K562 (cell line): Measurements from ENCODE around the gene IP6K1. TPM values are rescaled to one million over a fixed set of nuclear protein-coding genes. Genes with fewer than 3 reads are reported as not detected.

Source experiments
- ATAC-seq: fragments of 200-7000 bp; cut with Tn5 transposase; 3 replicates; pipeline ENCODE4 v1.9.1; 2020; ENCODE audit warnings: moderate library complexity
- BruUV-seq: library from RNA; stranded (reverse); fragments of 400-500 nt; replicated peaks from 2 replicates; lab custom pipeline; 2021; lab: Mats Ljungman, UMichigan
- CTCF ChIA-PET: fragments of 300-600 bp; formaldehyde crosslinking; extraction: SDS; loops from one replicate; lab custom pipeline; 2021; ENCODE audit warnings: low intra/inter-chr PET ratio; lab: Yijun Ruan, JAX
- POLR2A ChIA-PET: fragments of 300-600, 350-650 bp; sonication (Branson Sonifier 250); formaldehyde crosslinking; extraction: SDS; loops from one replicate; lab custom pipeline; 2021; ENCODE audit warnings: antibody characterized with exemption, inconsistent platforms; lab: Yijun Ruan, JAX
- DNase-seq, 4 experiments: peaks; one replicate each; pipeline versions ENCODE4 v3.0.0 to v3.0.0-alpha.2; 2011 to 2018; ENCODE audit warnings: low spot score in 3 of 4, mixed read lengths in 3 of 4; ENCODE audit errors: extremely low read depth in 1 of 4
- FAIRE-seq: peaks from 2 replicates; lab custom pipeline; 2011; peaks lifted over from hg19 to GRCh38; lab: Jason Lieb, UNC
- H2AFZ ChIP-seq: 2 replicates; pipeline ENCODE4 v1.6.0; 2011; ENCODE audit warnings: low read depth, low read length, control low read depth, inconsistent platforms
- H3K27ac ChIP-seq: fragments of 200-600 bp; 3 replicates; pipeline ENCODE4 v1.8.0; 2011; ENCODE audit warnings: low read depth, mild to moderate bottlenecking, control low read depth, inconsistent platforms, low read length, moderate library complexity, mixed read lengths; ENCODE audit errors: extremely low read depth
- H3K27me3 ChIP-seq, 2 experiments: fragments of 300-600 bp in 1 of 2; 2 replicates in 1 of 2; 3 replicates in 1 of 2; pipeline versions ENCODE4 v1.6.0 to v1.8.0; 2011; ENCODE audit warnings: inconsistent platforms in 2 of 2, low read length in 2 of 2, mild to moderate bottlenecking in 1 of 2, mixed read lengths in 1 of 2, moderate library complexity in 1 of 2; ENCODE audit not compliant: control insufficient read depth in 2 of 2, insufficient read depth in 2 of 2
- H3K36me3 ChIP-seq: fragments of 300-600 bp; 3 replicates; pipeline ENCODE4 v1.8.0; 2011; ENCODE audit warnings: mild to moderate bottlenecking, low read length, inconsistent platforms; ENCODE audit not compliant: control insufficient read depth, insufficient read depth
- H3K4me1 ChIP-seq, 2 experiments: fragments of 200-600 bp in 1 of 2; replicated peaks in 1 of 2; 2 replicates in 1 of 2; 3 replicates in 1 of 2; pipeline versions ENCODE4 v1.5.1 to v1.8.0; 2011; ENCODE audit warnings: inconsistent platforms in 2 of 2, low read length in 2 of 2, mild to moderate bottlenecking in 1 of 2, mixed read lengths in 1 of 2, moderate library complexity in 1 of 2; ENCODE audit not compliant: control insufficient read depth in 2 of 2, insufficient read depth in 2 of 2
- H3K4me2 ChIP-seq: 2 replicates; pipeline ENCODE4 v1.6.1; 2011; ENCODE audit warnings: low read length, control low read depth, inconsistent platforms, mixed read lengths; ENCODE audit not compliant: insufficient read depth
- H3K4me3 ChIP-seq: fragments of 200-600 bp; sonication (generic), shearing (Covaris generic); 2 replicates; pipeline ENCODE4 v1.5.1; 2016; ENCODE audit warnings: control low read depth, inconsistent platforms
- H3K79me2 ChIP-seq: fragments of 200-600 bp; 3 replicates; pipeline ENCODE4 v1.8.0; 2011; ENCODE audit warnings: low read length, inconsistent platforms; ENCODE audit not compliant: control insufficient read depth, insufficient read depth
- H3K9ac ChIP-seq, 2 experiments: 2 replicates each; pipeline versions ENCODE4 v1.6.0 to v1.6.1; 2011; ENCODE audit warnings: low read depth in 2 of 2, low read length in 2 of 2, control low read depth in 1 of 2, inconsistent platforms in 1 of 2, mild to moderate bottlenecking in 1 of 2, mixed read lengths in 1 of 2; ENCODE audit not compliant: insufficient read depth in 1 of 2
- H3K9me1 ChIP-seq: one replicate; pipeline ENCODE4 v1.6.0; 2011; ENCODE audit warnings: inconsistent platforms, mild to moderate bottlenecking, low read length, moderate library complexity; ENCODE audit not compliant: control insufficient read depth, insufficient read depth
- H3K9me3 ChIP-seq: replicated peaks from 2 replicates; pipeline ENCODE4 v1.5.1; 2011; ENCODE audit warnings: low read depth, low read length, inconsistent platforms; ENCODE audit not compliant: control insufficient read depth, insufficient read depth
- H4K20me1 ChIP-seq: replicated peaks from 2 replicates; pipeline ENCODE4 v1.6.1; 2011; ENCODE audit warnings: low read length, inconsistent platforms, mixed read lengths; ENCODE audit not compliant: control insufficient read depth, insufficient read depth
- DMBX1 ChIP-seq: fragments of 250-450 bp; sonication (Bioruptor Pico); IDR thresholded peaks from 2 replicates; pipeline ENCODE4 v1.8.0; 2022; ENCODE audit warnings: inconsistent platforms, mild to moderate bottlenecking, moderate library complexity, borderline replicate concordance
- DNMT1 ChIP-seq: fragments of 450-650 bp; IDR thresholded peaks from 2 replicates; pipeline ENCODE4 v1.6.1; 2016; ENCODE audit warnings: antibody characterized with exemption, mild to moderate bottlenecking
- GTF2F1 ChIP-seq: IDR thresholded peaks from 2 replicates; pipeline ENCODE4 v1.6.1; 2011; ENCODE audit warnings: low read depth, low read length, improper control_type of control experiment
- HMG20A ChIP-seq: fragments of 450-650 bp; formaldehyde crosslinking; conservative IDR thresholded peaks from 2 replicates; pipeline ENCODE4 v1.4.0; 2020; ENCODE audit warnings: mild to moderate bottlenecking, mixed read lengths
- HSF4 ChIP-seq: fragments of 250-450 bp; sonication (Bioruptor Pico); IDR thresholded peaks from 2 replicates; pipeline ENCODE4 v2.1.2; 2022; ENCODE audit warnings: mild to moderate bottlenecking, moderate library complexity, borderline replicate concordance
- PML ChIP-seq: IDR thresholded peaks from 2 replicates; pipeline ENCODE4 v1.6.1; 2012; ENCODE audit warnings: low read length, inconsistent platforms
- SMAD1 ChIP-seq: fragments of 150-350 bp; IDR thresholded peaks from 2 replicates; pipeline ENCODE4 v1.6.1; 2014; ENCODE audit warnings: low read length, low read depth; ENCODE audit not compliant: partially characterized antibody
- ZFP1 ChIP-seq: fragments of 450-650 bp; formaldehyde crosslinking; IDR thresholded peaks from 2 replicates; pipeline ENCODE4 v1.4.0; 2020; ENCODE audit warnings: mild to moderate bottlenecking, mixed read lengths
- ZNF174 ChIP-seq: fragments of 250-450 bp; sonication (Bioruptor Pico); IDR thresholded peaks from 2 replicates; pipeline ENCODE4 v1.4.0; 2020; ENCODE audit warnings: mild to moderate bottlenecking
- ZNF197 ChIP-seq: fragments of 200-800 bp; sonication (Bioruptor generic); IDR thresholded peaks from 2 replicates; pipeline ENCODE4 v1.6.1; 2016; ENCODE audit warnings: low read depth, missing genetic modification characterization, missing compliant biosample characterization
- ZSCAN32 ChIP-seq: fragments of 450-650 bp; formaldehyde crosslinking; IDR thresholded peaks from 2 replicates; pipeline ENCODE4 v1.4.0; 2020; ENCODE audit warnings: mild to moderate bottlenecking, moderate library complexity
- WGBS: fragments of 100-300 bp; shearing (Covaris generic); methylation state at CpG from one replicate; pipeline ENCODE4 v1.1.6; 2016; ENCODE audit warnings: low coverage, mixed read lengths; ENCODE audit not compliant: insufficient coverage; ENCODE audit errors: missing lambda C conversion rate; 5-methylcytosine and 5-hydroxymethylcytosine counted together
- in situ Hi-C: fragments of 300-500 bp; cut with MboI; formaldehyde crosslinking; loops from 4 replicates; pipeline ENCODE4 v1.15.0; 2018; ENCODE audit warnings: inconsistent platforms, mixed read lengths
- intact Hi-C: fragments of 100-400 bp; cut with micrococcal nuclease; formaldehyde crosslinking; loops from 2 replicates; pipeline ENCODE4 v1.14.2; 2022
- polyA plus RNA-seq, 8 experiments: library from polyadenylated mRNA; depleted of rRNA in 4 of 8; stranded (reverse) in 5 of 8; unstranded in 3 of 8; fragments of >200 nt; fragmentation: Nextera tagmentation in 2 of 8; fragmentation: Illumina TruSeq in 1 of 8; extraction: Ambion mirVana in 2 of 8; extraction: Trizol in 1 of 8; gene quantifications; 2 replicates each; pipeline versions ENCODE4 v1.2.1 to v1.2.3, GENCODE V29; 2011 to 2014; ENCODE audit warnings: inconsistent platforms in 1 of 8, missing spikeins in 1 of 8
- total RNA-seq, 7 experiments: library from RNA; depleted of rRNA in 6 of 7; stranded (reverse); fragments of >200 nt in 6 of 7; fragmentation: Illumina TruSeq in 2 of 7; extraction: Trizol in 2 of 7; gene quantifications; 2 replicates each; pipeline versions ENCODE4 v1.2.1 to v1.2.3, GENCODE V29; 2011 to 2021; ENCODE audit warnings: low replicate concordance in 1 of 7
- TF ChIP-seq, protein P1 (sequence below): fragments of 450-650 bp; IDR thresholded peaks from 2 replicates; pipeline ENCODE4 v1.6.1; 2017; ENCODE audit warnings: antibody characterized with exemption, mild to moderate bottlenecking
- TF ChIP-seq, protein P2 (sequence below): fragments of 250-450 bp; sonication (Bioruptor Pico); IDR thresholded peaks from 2 replicates; pipeline ENCODE4 v1.9.0; 2021; ENCODE audit warnings: mild to moderate bottlenecking, inconsistent platforms
- TF ChIP-seq, protein P3 (sequence below): fragments of 200-400 bp; formaldehyde crosslinking; IDR thresholded peaks from 2 replicates; pipeline ENCODE4 v1.6.1; 2017; ENCODE audit warnings: mild to moderate bottlenecking, low read depth, low read length, moderate library complexity

The IP6K1 gene
- total and polyA plus RNA-seq, 9 of the 15 experiments (the other 6 are each of a cell fraction or from before 2014, with no cell fraction given), result 0.46 to 29.2 (median 13.1) TPM

DNA sequence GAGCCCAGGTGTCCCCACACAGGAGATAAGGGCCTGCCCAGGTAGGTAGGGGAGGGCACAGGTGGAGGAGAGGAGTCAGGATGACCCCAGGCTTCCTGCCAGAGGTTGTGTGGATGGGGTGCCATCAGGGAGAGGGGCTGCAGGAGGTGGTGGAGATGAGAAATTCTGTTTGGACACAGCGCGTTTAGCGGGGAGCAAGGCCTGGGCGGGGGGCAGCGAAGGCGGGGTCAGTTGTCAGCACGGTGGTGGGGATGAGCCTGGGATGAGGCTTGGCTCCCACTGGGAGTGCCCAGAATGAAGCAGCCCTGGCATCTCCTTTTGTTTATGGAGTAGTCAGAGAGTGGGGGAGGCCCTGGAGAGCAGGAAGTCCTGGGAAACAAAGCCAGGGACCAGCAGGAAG, 82.4 kb downstream of the IP6K1 start:
- Histone ChIP-seq H3K4me1 (peaks cover 0 to 10% of the 10 kb centered on the region in 2 experiments; a peak in 2 of 5 replicates), H3K27ac (no peak overlapping the region), H3K27me3 (no peaks in the 10 kb centered on the region), H2AFZ (no peak overlapping the region), H3K4me3 (no peak overlapping the region), H3K9me1 (no peaks in the 10 kb centered on the region), H3K4me2 (no peak overlapping the region), H3K79me2 (no peaks in the 10 kb centered on the region), H4K20me1 (no peaks in the 10 kb centered on the region), H3K9ac (no peak overlapping the region), H3K36me3 (peaks cover 79% of the 10 kb centered on the region; the same call in 2 of the 3 replicates), H3K9me3 (no peaks in the 10 kb centered on the region)
- ATAC-seq (no peak), FAIRE-seq (no peak), DNase-seq (no peak)
- in situ Hi-C loops (loop anchor here (5.0 kb wide), 1 partner anchor 138 kb away; no protein-coding TSS in a partner anchor), intact Hi-C loops (loop anchor here (1.0 to 5.0 kb wide), 2 partner anchors 135 to 203 kb away; no protein-coding TSS in a partner anchor)
- BruUV-seq, result no TSS peak
- POLR2A ChIA-PET, result no interaction called here
- CTCF ChIA-PET, result interaction anchor here (1.6 kb wide), 1 partner anchor 136 kb away, joined by 16 read pairs; no protein-coding TSS in a partner anchor
- no CpG with 5 or more reads among the region's 7 CpGs for WGBS
- TF ChIP-seq, protein P1, sequence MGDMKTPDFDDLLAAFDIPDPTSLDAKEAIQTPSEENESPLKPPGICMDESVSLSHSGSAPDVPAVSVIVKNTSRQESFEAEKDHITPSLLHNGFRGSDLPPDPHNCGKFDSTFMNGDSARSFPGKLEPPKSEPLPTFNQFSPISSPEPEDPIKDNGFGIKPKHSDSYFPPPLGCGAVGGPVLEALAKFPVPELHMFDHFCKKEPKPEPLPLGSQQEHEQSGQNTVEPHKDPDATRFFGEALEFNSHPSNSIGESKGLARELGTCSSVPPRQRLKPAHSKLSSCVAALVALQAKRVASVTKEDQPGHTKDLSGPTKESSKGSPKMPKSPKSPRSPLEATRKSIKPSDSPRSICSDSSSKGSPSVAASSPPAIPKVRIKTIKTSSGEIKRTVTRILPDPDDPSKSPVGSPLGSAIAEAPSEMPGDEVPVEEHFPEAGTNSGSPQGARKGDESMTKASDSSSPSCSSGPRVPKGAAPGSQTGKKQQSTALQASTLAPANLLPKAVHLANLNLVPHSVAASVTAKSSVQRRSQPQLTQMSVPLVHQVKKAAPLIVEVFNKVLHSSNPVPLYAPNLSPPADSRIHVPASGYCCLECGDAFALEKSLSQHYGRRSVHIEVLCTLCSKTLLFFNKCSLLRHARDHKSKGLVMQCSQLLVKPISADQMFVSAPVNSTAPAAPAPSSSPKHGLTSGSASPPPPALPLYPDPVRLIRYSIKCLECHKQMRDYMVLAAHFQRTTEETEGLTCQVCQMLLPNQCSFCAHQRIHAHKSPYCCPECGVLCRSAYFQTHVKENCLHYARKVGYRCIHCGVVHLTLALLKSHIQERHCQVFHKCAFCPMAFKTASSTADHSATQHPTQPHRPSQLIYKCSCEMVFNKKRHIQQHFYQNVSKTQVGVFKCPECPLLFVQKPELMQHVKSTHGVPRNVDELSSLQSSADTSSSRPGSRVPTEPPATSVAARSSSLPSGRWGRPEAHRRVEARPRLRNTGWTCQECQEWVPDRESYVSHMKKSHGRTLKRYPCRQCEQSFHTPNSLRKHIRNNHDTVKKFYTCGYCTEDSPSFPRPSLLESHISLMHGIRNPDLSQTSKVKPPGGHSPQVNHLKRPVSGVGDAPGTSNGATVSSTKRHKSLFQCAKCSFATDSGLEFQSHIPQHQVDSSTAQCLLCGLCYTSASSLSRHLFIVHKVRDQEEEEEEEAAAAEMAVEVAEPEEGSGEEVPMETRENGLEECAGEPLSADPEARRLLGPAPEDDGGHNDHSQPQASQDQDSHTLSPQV, result no peak
- TF ChIP-seq ZSCAN32 (no peak), HSF4 (CRISPR knock-in tag) (no peak), HMG20A (CRISPR knock-in tag) (no peak), DMBX1 (no peak), ZFP1 (CRISPR knock-in tag) (no peak), PML (no peak), SMAD1 (no peak), ZNF174 (CRISPR knock-in tag) (no peak), DNMT1 (no peak), ZNF197 (CRISPR knock-in tag) (no peak), GTF2F1 (no peak)
- TF ChIP-seq, protein P2, sequence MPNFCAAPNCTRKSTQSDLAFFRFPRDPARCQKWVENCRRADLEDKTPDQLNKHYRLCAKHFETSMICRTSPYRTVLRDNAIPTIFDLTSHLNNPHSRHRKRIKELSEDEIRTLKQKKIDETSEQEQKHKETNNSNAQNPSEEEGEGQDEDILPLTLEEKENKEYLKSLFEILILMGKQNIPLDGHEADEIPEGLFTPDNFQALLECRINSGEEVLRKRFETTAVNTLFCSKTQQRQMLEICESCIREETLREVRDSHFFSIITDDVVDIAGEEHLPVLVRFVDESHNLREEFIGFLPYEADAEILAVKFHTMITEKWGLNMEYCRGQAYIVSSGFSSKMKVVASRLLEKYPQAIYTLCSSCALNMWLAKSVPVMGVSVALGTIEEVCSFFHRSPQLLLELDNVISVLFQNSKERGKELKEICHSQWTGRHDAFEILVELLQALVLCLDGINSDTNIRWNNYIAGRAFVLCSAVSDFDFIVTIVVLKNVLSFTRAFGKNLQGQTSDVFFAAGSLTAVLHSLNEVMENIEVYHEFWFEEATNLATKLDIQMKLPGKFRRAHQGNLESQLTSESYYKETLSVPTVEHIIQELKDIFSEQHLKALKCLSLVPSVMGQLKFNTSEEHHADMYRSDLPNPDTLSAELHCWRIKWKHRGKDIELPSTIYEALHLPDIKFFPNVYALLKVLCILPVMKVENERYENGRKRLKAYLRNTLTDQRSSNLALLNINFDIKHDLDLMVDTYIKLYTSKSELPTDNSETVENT (CRISPR knock-in tag), result no peak
- TF ChIP-seq, protein P3, sequence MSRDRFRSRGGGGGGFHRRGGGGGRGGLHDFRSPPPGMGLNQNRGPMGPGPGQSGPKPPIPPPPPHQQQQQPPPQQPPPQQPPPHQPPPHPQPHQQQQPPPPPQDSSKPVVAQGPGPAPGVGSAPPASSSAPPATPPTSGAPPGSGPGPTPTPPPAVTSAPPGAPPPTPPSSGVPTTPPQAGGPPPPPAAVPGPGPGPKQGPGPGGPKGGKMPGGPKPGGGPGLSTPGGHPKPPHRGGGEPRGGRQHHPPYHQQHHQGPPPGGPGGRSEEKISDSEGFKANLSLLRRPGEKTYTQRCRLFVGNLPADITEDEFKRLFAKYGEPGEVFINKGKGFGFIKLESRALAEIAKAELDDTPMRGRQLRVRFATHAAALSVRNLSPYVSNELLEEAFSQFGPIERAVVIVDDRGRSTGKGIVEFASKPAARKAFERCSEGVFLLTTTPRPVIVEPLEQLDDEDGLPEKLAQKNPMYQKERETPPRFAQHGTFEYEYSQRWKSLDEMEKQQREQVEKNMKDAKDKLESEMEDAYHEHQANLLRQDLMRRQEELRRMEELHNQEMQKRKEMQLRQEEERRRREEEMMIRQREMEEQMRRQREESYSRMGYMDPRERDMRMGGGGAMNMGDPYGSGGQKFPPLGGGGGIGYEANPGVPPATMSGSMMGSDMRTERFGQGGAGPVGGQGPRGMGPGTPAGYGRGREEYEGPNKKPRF, result no peak
